RWPE2 (cell line): Measurements from ENCODE around the gene NACC2.

Experiments used
- ATAC-seq: fragments of 200-7000 bp; cut with Tn5 transposase; 3 replicates; pipeline ENCODE4 v1.9.1; 2021; ENCODE audit warnings: low read depth
- DNase-seq: peaks from one replicate; pipeline ENCODE4 v3.0.0-alpha.2; 2020; ENCODE audit warnings: low spot score
- H3K27ac ChIP-seq: fragments of 450-650 bp; 2 replicates; pipeline ENCODE4 v1.5.1; 2017; ENCODE audit warnings: mild to moderate bottlenecking; ENCODE audit not compliant: poor library complexity, severe bottlenecking
- H3K27me3 ChIP-seq: fragments of 250-450 bp; sonication (Bioruptor Pico); 2 replicates; pipeline ENCODE4 v1.5.1; 2021; ENCODE audit warnings: mild to moderate bottlenecking, moderate library complexity; ENCODE audit not compliant: insufficient read depth, poor library complexity, severe bottlenecking
- H3K36me3 ChIP-seq: fragments of 250-450 bp; sonication (Bioruptor Pico); 2 replicates; pipeline ENCODE4 v1.5.1; 2020; ENCODE audit warnings: low read depth, mild to moderate bottlenecking, moderate library complexity
- H3K4me1 ChIP-seq: fragments of 250-450 bp; sonication (Bioruptor Pico); 2 replicates; pipeline ENCODE4 v1.5.1; 2021; ENCODE audit warnings: mild to moderate bottlenecking, moderate library complexity; ENCODE audit not compliant: insufficient read depth, poor library complexity, severe bottlenecking
- H3K4me3 ChIP-seq: fragments of 250-450 bp; sonication (Bioruptor Pico); 2 replicates; pipeline ENCODE4 v1.5.1; 2021; ENCODE audit warnings: mild to moderate bottlenecking, moderate library complexity; ENCODE audit not compliant: severe bottlenecking
- H3K9me3 ChIP-seq: fragments of 250-450 bp; sonication (Bioruptor Pico); 2 replicates; pipeline ENCODE4 v1.5.1; 2021; ENCODE audit warnings: mild to moderate bottlenecking, moderate library complexity; ENCODE audit not compliant: severe bottlenecking
- TF ChIP-seq, protein P1 (sequence below): fragments of 450-650 bp; IDR thresholded peaks from one replicate; pipeline ENCODE4 v1.5.1; 2017; ENCODE audit warnings: mild to moderate bottlenecking, moderate library complexity; ENCODE audit not compliant: poor library complexity, severe bottlenecking

Gene NACC2

GRCh38 chr9:136128436-136128835 lies 33.3 kb upstream of the NACC2 start:
- TF ChIP-seq, protein P1, sequence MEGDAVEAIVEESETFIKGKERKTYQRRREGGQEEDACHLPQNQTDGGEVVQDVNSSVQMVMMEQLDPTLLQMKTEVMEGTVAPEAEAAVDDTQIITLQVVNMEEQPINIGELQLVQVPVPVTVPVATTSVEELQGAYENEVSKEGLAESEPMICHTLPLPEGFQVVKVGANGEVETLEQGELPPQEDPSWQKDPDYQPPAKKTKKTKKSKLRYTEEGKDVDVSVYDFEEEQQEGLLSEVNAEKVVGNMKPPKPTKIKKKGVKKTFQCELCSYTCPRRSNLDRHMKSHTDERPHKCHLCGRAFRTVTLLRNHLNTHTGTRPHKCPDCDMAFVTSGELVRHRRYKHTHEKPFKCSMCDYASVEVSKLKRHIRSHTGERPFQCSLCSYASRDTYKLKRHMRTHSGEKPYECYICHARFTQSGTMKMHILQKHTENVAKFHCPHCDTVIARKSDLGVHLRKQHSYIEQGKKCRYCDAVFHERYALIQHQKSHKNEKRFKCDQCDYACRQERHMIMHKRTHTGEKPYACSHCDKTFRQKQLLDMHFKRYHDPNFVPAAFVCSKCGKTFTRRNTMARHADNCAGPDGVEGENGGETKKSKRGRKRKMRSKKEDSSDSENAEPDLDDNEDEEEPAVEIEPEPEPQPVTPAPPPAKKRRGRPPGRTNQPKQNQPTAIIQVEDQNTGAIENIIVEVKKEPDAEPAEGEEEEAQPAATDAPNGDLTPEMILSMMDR = no peak
- no peaks in the 10 kb centered on the region for H3K4me1 ChIP-seq
- no peak overlapping the region for H3K27ac ChIP-seq
- no peaks in the 10 kb centered on the region for H3K9me3 ChIP-seq
- peaks cover 48% of the 10 kb centered on the region for H3K27me3 ChIP-seq
- no peak overlapping the region for H3K4me3 ChIP-seq
- ATAC-seq (no peak), DNase-seq (no peak)
- no peaks in the 10 kb centered on the region for H3K36me3 ChIP-seq

- ATAC-seq (no peak), DNase-seq (no peak)
- no peaks in the 10 kb centered on the region for H3K36me3 ChIP-seq
- TF ChIP-seq, protein P1 = no peak
- H3K27me3 ChIP-seq = peaks cover 40% of the 10 kb centered on the region
- no peak overlapping the region for H3K4me3 ChIP-seq
- no peaks in the 10 kb centered on the region for H3K4me1 ChIP-seq
- no peaks in the 10 kb centered on the region for H3K9me3 ChIP-seq
- no peak overlapping the region for H3K27ac ChIP-seq
Measured at GRCh38 chr9:136127313-136127712, 32.2 kb upstream of the NACC2 start.

GRCh38 chr9:136124976-136125692 lies 30.0 kb upstream of the NACC2 start:
- ATAC-seq = no peak
- Histone ChIP-seq H3K4me1 (no peaks in the 10 kb centered on the region), H3K9me3 (no peaks in the 10 kb centered on the region), H3K27ac (no peak overlapping the region), H3K4me3 (no peak overlapping the region), H3K27me3 (peaks cover 30% of the 10 kb centered on the region), H3K36me3 (no peaks in the 10 kb centered on the region)
- TF ChIP-seq, protein P1 = no peak
- no peak for DNase-seq

- no peaks in the 10 kb centered on the region for H3K36me3 ChIP-seq
- no peak for DNase-seq
- no peak overlapping the region for H3K27ac ChIP-seq
- H3K9me3 ChIP-seq = no peaks in the 10 kb centered on the region
- peaks cover 19% of the 10 kb centered on the region for H3K27me3 ChIP-seq
- ATAC-seq = peak; percentile 28; the same call in 1 of the 3 replicates
- H3K4me3 ChIP-seq = no peak overlapping the region
- TF ChIP-seq, protein P1 = peak; percentile 95
- H3K4me1 ChIP-seq = peaks cover 6% of the 10 kb centered on the region
Measured at GRCh38 chr9:136122425-136123383, 27.6 kb upstream of the NACC2 start.
